ENCODE data around the gene AUTS2. TPM values are rescaled to one million over a fixed set of nuclear protein-coding genes. Genes with fewer than 3 reads are reported as not detected.

The AUTS2 gene
- total and polyA plus RNA-seq, 9 of the 15 experiments (the other 6 are each of a cell fraction or from before 2014, with no cell fraction given) = 0.58 TPM; not detected in 8

- H4K20me1 ChIP-seq (replicated peaks; ENCODE audit: control insufficient read depth, insufficient read depth, low read length) = no peaks in the 10 kb centered on the region
- DNase-seq (ENCODE audit: extremely low read depth in 1 of 4, low spot score in 3 of 4) (no peak), ATAC-seq (no peak), FAIRE-seq (no peak)
- H3K9me3 ChIP-seq (replicated peaks; ENCODE audit: control insufficient read depth, insufficient read depth, low read depth, low read length) = no peaks in the 10 kb centered on the region
- H3K9me1 ChIP-seq (ENCODE audit: control insufficient read depth, insufficient read depth, low read length) = no peaks in the 10 kb centered on the region
- no peak overlapping the region for H3K27ac ChIP-seq (ENCODE audit: extremely low read depth, low read depth, low read length)
- no peak overlapping the region for H3K4me2 ChIP-seq (ENCODE audit: insufficient read depth, low read length)
- WGBS (ENCODE audit: insufficient coverage, low coverage, missing lambda C conversion rate) = 0% methylated on average over 7 of the region's 7 CpGs
- no peak overlapping the region for H3K9ac ChIP-seq (ENCODE audit: insufficient read depth in 1 of 2, low read depth in 2 of 2, low read length in 2 of 2)
- no peak overlapping the region for H3K4me3 ChIP-seq
- H3K79me2 ChIP-seq (ENCODE audit: control insufficient read depth, insufficient read depth, low read length) = no peaks in the 10 kb centered on the region
- POLR2A ChIA-PET = interaction anchor here (0.6 to 1.8 kb wide), 3 partner anchors 12 to 755 kb away, joined by 3 to 4 read pairs (median 3); no protein-coding TSS in a partner anchor
- CTCF ChIA-PET (ENCODE audit: low intra/inter-chr PET ratio) = no interaction called here
- peaks cover 0 to 3% of the 10 kb centered on the region in 2 experiments; a peak in 1 of 5 replicates for H3K27me3 ChIP-seq (ENCODE audit: control insufficient read depth in 2 of 2, insufficient read depth in 2 of 2, low read length in 2 of 2)
- in situ Hi-C loops (cut with MboI) = no loop called here
- no peaks in the 10 kb centered on the region for H3K4me1 ChIP-seq (replicated peaks in 1 of 2; ENCODE audit: control insufficient read depth in 2 of 2, insufficient read depth in 2 of 2, low read length in 2 of 2)
- no peaks in the 10 kb centered on the region for H3K36me3 ChIP-seq (ENCODE audit: control insufficient read depth, insufficient read depth, low read length)
- BruUV-seq (replicated peaks) = no TSS peak
- intact Hi-C loops (cut with micrococcal nuclease) = no loop called here
- H2AFZ ChIP-seq (ENCODE audit: low read depth, low read length) = no peak overlapping the region
- TF ChIP-seq RUNX1 (IDR thresholded peaks at IDR 0.05; ENCODE audit: low read depth) (no peak), ETV5 (CRISPR knock-in tag; IDR thresholded peaks at IDR 0.05; ENCODE audit: low read depth) (no peak), ZNF316 (IDR thresholded peaks at IDR 0.05) (peak; percentile 72), ESRRA (IDR thresholded peaks at IDR 0.05; ENCODE audit: borderline replicate concordance, low read depth) (no peak), SMAD2 (IDR thresholded peaks at IDR 0.05; ENCODE audit: low read depth, low read length) (no peak), JUND (IDR thresholded peaks at IDR 0.05; ENCODE audit: borderline replicate concordance, low read depth, low read length) (no peak), JUND (tag; IDR thresholded peaks at IDR 0.05; ENCODE audit: borderline replicate concordance, low read depth, low read length) (no peak), RBM22 (IDR thresholded peaks at IDR 0.05; ENCODE audit: low read depth, low read length, poor library complexity, severe bottlenecking) (no peak), NCOR1 (IDR thresholded peaks at IDR 0.05) (no peak), FOXP1 (CRISPR knock-in tag; IDR thresholded peaks at IDR 0.05) (no peak), BCLAF1 (IDR thresholded peaks at IDR 0.05; ENCODE audit: borderline replicate concordance in 1 of 2, control insufficient read depth in 1 of 2, low read depth in 2 of 2, low read length in 1 of 2) (no peak), MAFG (tag; conservative IDR thresholded peaks at IDR 0.05) (peak; percentile 55), C11orf30 (IDR thresholded peaks at IDR 0.05; ENCODE audit: low read depth) (peak; percentile 59; the same call in 1 of the 2 replicates)
- TF ChIP-seq, protein P1, sequence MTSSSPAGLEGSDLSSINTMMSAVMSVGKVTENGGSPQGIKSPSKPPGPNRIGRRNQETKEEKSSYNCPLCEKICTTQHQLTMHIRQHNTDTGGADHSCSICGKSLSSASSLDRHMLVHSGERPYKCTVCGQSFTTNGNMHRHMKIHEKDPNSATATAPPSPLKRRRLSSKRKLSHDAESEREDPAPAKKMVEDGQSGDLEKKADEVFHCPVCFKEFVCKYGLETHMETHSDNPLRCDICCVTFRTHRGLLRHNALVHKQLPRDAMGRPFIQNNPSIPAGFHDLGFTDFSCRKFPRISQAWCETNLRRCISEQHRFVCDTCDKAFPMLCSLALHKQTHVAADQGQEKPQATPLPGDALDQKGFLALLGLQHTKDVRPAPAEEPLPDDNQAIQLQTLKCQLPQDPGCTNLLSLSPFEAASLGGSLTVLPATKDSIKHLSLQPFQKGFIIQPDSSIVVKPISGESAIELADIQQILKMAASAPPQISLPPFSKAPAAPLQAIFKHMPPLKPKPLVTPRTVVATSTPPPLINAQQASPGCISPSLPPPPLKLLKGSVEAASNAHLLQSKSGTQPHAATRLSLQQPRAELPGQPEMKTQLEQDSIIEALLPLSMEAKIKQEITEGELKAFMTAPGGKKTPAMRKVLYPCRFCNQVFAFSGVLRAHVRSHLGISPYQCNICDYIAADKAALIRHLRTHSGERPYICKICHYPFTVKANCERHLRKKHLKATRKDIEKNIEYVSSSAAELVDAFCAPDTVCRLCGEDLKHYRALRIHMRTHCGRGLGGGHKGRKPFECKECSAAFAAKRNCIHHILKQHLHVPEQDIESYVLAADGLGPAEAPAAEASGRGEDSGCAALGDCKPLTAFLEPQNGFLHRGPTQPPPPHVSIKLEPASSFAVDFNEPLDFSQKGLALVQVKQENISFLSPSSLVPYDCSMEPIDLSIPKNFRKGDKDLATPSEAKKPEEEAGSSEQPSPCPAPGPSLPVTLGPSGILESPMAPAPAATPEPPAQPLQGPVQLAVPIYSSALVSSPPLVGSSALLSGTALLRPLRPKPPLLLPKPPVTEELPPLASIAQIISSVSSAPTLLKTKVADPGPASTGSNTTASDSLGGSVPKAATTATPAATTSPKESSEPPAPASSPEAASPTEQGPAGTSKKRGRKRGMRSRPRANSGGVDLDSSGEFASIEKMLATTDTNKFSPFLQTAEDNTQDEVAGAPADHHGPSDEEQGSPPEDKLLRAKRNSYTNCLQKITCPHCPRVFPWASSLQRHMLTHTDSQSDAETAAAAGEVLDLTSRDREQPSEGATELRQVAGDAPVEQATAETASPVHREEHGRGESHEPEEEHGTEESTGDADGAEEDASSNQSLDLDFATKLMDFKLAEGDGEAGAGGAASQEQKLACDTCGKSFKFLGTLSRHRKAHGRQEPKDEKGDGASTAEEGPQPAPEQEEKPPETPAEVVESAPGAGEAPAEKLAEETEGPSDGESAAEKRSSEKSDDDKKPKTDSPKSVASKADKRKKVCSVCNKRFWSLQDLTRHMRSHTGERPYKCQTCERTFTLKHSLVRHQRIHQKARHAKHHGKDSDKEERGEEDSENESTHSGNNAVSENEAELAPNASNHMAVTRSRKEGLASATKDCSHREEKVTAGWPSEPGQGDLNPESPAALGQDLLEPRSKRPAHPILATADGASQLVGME (CRISPR knock-in tag; IDR thresholded peaks at IDR 0.05) = no peak
Measured at GRCh38 chr7:69818636-69819332, 220.5 kb downstream of the AUTS2 start.
